HG03066 (cell line): ENCODE data around the gene TARS3.

Source experiments
- ATAC-seq: cut with Tn5 transposase; IDR thresholded peaks from one replicate; pipeline ENCODE4 v1.9.1; 2021; ENCODE audit warnings: low read depth; ENCODE audit not compliant: unreplicated experiment

The TARS3 gene

DNA sequence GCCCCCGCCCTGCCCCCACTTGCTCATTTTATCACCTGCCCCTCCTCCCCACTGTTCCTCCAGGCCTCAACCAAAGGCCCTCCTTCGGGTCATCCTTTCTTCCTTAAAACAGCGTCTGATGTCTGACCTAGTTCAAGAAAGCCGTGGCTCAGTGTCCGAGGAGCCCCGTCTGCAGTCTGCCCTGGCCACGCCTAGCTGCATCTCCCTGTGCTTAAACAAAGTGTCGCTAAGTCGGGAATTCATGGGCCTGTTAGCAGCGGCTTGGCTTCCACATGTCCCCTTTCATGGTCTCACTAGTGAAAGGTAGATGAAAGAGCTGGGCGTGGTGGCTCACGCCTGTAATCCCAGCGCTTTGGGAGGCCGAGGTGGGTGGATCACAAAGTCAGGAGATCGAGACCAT lies 113.3 kb downstream of the TARS3 start:
- ATAC-seq: no peak

GRCh38 chr15:101610611-101611000 lies 113.7 kb downstream of the TARS3 start:
- ATAC-seq: no peak

DNA sequence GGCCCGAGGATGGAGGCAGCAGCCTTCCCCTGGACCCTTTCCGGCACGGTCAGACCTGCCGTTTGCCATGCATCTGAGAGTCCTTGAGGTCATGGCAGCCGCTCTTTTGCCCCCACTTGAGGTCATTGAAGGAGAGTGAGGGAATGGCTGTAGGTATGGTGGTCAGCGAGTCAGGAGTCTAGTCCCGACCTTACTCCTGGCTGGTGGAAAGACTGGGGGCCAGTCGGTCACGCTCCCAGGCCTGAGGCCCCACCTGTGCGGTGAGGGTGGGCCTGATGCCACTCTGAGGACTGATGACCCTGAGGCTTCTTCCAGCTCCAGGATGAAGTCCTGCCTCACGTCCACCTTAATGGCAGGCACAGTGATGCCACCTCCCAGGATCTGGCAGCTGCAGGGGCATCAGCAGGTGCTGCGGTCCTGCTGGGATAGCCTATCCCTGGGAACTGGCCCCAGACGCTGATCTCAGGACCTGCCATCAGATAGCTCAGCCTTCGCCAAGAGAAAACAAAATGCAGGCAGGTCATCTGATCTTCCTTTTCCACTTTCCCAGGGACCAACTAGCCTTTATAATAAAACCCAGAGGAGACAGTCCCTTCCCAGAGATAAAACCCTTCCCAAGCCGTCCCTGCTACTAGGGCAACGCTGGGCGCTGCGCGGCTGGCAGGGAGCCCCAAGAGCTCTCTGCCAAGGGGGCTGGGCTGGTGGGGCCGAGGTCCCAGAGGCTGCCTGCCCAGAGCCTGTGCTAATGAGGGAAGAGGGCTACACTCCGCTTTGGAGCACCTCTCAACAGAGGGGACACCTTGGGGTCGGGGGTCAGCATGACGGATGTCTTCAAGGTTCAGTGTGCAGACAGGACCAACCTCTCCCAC lies 114.3 kb downstream of the TARS3 start:
- ATAC-seq: no peak

GRCh38 chr15:101608201-101608600 lies 116.1 kb downstream of the TARS3 start:
- no peak for ATAC-seq

- no peak for ATAC-seq
Observed at GRCh38 chr15:101607108-101607507, 117.2 kb downstream of the TARS3 start.

- no peak for ATAC-seq
Observed at GRCh38 chr15:101604124-101604874, 120.0 kb downstream of the TARS3 start.
